HG03460 (cell line): Measurements from ENCODE around the gene GNS.

Source experiments
- ATAC-seq: cut with Tn5 transposase; IDR thresholded peaks from one replicate; pipeline ENCODE4 v1.9.1; 2021; ENCODE audit not compliant: unreplicated experiment

The GNS gene

GRCh38 chr12:64737539-64737938, 21.7 kb downstream of the GNS start:
- no peak for ATAC-seq

- ATAC-seq, result no peak
These were observed 22.4 kb downstream of the GNS start for GRCh38 chr12:64736771-64737170.

GRCh38 chr12:64735442-64735841, 23.8 kb downstream of the GNS start:
- no peak for ATAC-seq

GRCh38 chr12:64733857-64734256, 25.3 kb downstream of the GNS start:
- ATAC-seq, result no peak

- no peak for ATAC-seq
These were observed 27.5 kb downstream of the GNS start for GRCh38 chr12:64731683-64732082.

GRCh38 chr12:64730588-64730969, 28.6 kb downstream of the GNS start:
- ATAC-seq, result no peak

GRCh38 chr12:64729909-64730587, 29.2 kb downstream of the GNS start:
- ATAC-seq, result no peak

GRCh38 chr12:64724201-64724745, 34.9 kb downstream of the GNS start:
- ATAC-seq, result no peak

GRCh38 chr12:64723630-64724029, 35.6 kb downstream of the GNS start:
- ATAC-seq, result no peak

GRCh38 chr12:64722835-64723234, 36.4 kb downstream of the GNS start:
- ATAC-seq, result no peak

- no peak for ATAC-seq
These were observed 38.3 kb downstream of the GNS start for GRCh38 chr12:64720884-64721283.

- ATAC-seq, result no peak
These were observed 40.6 kb downstream of the GNS start for GRCh38 chr12:64718649-64719048.

GRCh38 chr12:64716839-64717455, 42.3 kb downstream of the GNS start:
- no peak for ATAC-seq

- no peak for ATAC-seq
These were observed 42.8 kb downstream of the GNS start for GRCh38 chr12:64716371-64716770.

- ATAC-seq, result peak; percentile 67
These were observed 44.6 kb downstream of the GNS start for GRCh38 chr12:64714551-64714968.

- no peak for ATAC-seq
These were observed 45.8 kb downstream of the GNS start for GRCh38 chr12:64713376-64713775.

GRCh38 chr12:64709429-64709828, 49.8 kb downstream of the GNS start:
- ATAC-seq, result no peak

GRCh38 chr12:64707926-64708325, 51.3 kb downstream of the GNS start:
- ATAC-seq, result no peak

GRCh38 chr12:64707362-64707761, 51.8 kb downstream of the GNS start:
- ATAC-seq, result no peak

GRCh38 chr12:64706857-64707256, 52.3 kb downstream of the GNS start:
- no peak for ATAC-seq

GRCh38 chr12:64706306-64706705, 52.9 kb downstream of the GNS start:
- ATAC-seq, result no peak

GRCh38 chr12:64701283-64701682, 57.9 kb downstream of the GNS start:
- ATAC-seq, result no peak

GRCh38 chr12:64700532-64700931, 58.7 kb downstream of the GNS start:
- no peak for ATAC-seq
